GM18508 (cell line): ENCODE data around the gene RFX1.

Experiments
- ATAC-seq: cut with Tn5 transposase; IDR thresholded peaks from one replicate; pipeline ENCODE4 v1.9.1; 2021; ENCODE audit warnings: moderate number of reproducible peaks; ENCODE audit not compliant: insufficient read depth, unreplicated experiment

Gene RFX1

DNA sequence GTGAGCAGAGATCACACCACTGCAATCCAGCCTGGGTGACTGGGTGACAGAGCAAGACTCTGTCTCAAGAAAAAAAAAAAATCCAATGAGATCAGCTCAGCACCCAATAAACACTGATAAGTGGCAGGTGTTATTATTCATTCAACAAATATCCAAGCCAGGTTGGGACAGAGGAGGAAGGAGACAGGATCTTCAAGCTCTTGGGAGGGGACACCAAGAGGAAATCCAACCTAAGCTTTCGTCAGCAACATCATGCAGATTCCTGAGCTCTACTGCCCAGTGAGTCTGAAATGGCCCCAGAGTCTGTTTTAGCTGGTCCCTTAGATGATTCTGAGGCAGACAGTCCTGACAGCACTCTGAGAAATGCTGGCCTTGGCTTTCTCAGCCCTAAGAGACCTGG is 7.7 kb downstream of the RFX1 start:
- ATAC-seq, result no peak

DNA sequence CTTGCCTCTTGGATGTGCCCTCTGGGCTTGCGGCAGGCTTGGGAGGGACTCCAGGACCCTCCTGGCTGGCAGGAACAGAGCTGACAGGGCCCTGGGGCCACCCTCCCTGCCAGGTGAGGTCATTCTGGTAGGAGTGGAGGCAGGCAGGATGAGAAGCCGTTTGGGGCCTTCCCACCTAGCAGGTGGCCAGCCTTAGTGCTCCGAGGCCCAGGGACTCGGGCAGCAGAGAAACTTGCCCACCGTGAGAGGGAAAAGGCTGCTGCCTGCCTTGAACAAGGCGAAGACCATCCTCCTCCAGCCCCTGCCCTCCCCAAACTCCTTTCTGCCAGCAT is 8.5 kb downstream of the RFX1 start:
- no peak for ATAC-seq

DNA sequence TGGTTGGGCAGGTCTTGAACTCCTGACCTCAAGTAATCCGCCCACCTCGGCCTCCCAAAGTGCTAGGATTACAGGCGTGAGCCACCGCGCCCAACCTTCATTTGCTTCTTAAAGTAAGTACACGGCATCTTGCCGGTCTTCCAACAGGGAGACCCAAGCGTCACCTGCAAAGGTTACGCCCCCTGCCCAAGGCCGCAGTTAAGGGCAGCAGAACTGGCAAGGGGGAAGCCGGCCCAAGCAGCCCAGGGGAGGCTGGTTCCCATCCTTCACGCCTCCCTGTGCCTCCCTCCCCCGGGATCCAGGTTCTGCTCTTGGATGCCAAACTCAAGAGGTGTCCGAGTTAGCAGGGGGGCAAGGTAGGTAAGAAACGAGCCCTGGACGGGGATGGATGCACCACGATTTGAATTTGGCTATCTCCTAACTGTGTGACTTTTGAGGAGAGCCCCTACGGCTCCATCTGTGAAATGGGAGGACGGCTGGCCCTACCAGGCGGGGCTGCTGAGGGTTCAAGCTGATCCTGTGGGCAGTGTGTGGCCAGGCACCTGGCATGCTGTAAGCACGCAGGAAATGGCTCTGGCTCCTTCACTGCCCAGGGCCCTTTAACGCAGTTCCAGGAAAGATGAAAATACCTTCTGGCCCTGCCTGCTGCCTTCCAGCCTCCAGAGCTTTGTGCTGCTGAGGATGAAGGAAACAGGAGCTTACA is 9.0 kb downstream of the RFX1 start:
- no peak for ATAC-seq

- no peak for ATAC-seq
These were observed 10.0 kb downstream of the RFX1 start for GRCh38 chr19:13995878-13996765.

DNA sequence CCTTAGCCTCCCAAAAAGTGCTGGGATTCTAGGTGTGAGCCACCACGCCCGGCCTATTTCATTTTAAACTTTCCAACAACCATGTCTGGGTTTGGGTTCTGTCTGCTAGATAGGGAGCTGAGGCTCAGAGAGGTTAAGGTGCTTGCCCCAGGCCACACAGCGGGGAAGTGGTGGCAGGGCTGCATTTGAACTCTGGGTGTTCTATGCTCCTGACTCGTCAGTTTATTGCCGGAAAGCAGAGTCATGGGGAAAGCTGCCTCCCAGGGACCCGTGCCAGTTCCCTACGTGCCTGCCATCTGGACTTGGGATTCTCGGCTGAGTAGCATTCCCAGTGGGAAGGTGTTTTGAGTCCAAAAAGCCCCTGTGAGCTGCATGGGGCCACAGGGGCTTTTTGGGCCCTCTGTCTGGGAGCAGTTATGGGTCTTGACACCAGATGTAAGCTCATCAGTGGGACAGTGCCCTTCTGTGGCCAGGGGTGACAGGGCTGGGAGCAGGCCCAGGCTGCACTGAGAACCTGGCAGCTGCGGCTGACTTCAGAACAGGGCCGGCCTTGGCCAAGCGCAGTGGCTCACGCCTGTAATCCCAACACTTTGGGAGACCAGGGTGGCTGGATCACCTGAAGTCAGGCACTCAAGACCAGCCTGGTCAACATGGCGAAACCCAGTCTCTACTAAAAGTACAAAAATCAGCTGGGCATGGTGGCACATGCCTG is 10.9 kb downstream of the RFX1 start:
- no peak for ATAC-seq

DNA sequence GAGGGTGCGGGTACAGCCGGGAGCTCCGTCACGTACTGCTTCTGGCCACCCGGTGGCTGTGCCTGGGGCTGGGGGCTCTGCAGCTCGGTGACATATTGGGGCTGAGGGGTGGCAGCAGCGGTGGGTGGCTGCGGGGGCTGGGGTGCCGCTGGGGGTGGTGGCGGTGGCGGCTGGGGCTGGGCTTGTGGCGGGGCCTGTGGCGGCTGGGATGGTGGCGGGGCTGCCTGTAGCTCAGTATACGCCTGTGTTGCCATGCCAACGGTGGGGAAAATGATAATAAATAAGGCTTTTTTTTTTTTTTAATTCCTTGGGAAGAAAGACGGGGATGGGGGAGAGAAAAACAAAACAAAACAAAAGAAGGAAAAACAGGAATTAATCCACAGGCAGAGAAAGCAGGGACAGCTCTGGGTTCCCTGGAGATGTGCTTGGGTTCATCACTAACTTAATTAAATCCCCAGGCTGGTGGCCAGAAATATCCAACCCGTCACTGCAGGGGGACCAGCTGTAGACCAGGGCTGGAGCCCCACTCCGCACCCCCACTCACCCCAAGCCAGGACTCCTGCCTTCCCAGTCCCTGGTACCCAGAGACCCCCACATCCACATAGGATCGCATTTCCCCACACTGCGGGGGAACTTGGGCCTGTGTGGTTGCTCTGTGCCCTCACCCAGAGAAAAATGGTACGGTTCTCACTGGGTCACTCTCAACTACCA is 12.4 kb downstream of the RFX1 start:
- no peak for ATAC-seq

DNA sequence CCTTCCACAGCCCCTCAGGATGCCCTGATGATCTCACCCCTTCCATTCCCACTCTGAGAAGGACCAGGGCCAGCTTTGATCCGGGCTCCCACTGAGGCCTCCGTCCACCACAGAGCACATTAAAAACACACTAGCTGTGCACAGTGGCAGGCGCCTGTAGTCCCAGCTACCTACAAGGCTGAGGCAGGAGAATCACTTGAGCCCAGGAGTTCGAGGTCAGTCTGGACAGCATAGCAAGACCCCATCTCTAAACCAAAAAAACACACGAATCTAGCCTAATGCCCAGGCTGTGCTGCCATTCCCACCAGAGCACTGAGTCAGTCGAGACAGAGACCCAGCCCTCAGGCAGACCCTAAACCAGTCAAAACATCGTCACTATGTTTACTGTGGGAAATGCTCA is 14.1 kb downstream of the RFX1 start:
- no peak for ATAC-seq

DNA sequence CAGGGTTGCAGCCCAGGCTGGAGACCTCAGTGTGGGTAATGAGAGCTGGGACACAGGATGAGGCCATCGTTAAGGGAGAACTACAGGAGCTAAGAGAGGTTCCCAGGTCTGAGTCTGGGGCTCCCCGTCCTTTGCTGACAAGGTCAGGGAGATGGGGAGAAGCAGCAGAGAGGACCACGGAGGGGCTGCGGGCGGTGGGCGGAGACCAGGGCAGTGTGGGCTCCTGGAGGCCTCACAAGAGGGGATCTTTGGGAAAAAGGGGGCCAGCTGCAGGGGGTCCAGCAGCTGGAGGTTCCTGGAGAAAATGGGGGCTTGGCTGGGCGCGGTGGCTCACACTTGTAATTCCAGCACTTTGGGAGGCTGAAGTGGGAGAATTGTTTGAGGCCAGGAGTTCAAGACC is 16.0 kb downstream of the RFX1 start:
- ATAC-seq, result no peak

DNA sequence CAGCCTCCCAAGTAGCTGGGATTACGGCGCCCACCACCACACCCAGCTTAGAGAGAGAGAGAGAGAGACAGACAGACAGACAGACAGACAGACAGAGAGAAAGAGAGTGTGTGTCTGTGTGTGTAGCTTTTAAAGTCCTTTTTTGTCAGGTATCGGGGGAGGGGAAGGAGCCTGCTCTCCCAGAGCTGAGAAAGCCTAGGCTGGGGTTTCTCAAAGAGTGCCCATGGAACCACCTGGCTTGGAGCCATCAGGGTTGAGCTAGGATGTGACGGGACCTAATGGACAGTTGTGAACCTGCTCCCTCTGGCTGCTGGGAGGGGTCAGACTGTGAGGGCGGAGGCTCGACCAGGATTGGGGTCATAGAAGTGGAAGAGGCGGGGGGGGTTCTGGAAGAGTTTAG is 16.6 kb downstream of the RFX1 start:
- no peak for ATAC-seq

GRCh38 chr19:13987101-13987890 is 18.8 kb downstream of the RFX1 start:
- no peak for ATAC-seq

DNA sequence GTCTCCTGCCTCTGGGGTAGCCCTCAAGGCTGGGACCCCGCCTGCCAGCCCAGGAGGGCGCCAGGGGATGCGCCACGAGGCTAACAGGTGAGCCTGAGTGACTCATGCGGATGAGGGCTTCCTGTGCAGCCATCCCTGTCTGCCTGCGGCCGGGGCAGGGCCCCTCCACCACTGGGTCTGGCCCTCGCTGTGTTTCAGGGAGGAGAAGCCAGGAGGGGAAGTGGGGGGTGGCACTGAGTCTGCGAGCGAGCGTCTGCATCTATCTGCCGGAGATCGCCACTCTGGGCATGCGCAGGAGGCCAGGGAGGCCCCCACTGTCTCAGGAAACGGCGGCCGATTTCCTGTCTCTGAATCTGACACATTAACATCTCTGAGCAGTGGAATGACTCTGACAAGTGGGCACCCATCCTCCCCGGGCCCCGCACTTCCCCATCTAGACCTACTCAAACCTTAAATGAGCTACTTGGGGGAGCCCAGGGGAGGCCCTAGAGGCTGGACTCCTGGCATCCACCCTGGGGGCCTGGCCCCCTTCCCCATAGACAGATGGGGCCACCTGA is 19.7 kb downstream of the RFX1 start:
- ATAC-seq, result peak; percentile 48

GRCh38 chr19:13985771-13986347 is 20.3 kb downstream of the RFX1 start:
- ATAC-seq, result peak; percentile 7

DNA sequence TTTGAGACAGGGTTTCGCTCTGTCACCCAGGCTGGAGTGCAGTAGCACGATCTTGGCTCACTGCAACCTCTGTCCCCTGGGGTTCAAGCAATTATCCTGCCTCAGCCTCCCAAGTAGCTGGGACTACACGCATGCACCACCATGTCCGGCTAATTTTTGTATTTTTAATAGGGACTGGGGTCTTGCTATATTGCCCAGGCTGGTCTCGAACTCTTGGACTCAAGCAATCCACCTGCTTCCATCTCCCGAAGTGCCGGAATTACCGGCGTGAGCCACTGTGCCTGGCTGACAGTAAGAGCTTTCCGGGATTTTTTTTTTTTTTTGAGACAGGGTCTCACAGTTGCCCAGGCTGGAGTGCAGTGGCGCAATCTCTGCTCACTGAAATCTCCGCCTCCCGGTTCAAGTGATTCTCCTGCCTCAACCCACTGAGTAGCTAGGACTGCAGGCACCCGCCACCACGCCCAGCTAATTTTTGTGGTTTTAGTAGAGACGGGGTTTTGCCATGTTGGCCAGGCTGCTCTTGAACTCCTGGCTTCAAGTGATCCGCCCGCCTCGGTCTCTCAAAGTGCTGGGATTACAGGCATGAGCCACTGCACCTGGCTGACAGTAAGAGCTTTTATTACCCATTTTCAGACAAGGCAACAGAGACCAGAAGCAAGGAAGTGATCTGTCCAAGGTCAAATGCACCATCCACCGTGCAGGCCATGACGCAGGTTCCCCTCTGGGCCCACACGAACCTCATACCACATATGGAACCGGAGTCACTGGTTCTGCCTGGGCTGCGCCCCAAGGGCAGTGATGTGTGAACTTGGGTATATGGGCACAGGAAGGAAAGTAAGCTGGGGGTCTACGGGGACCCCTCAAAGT is 21.0 kb downstream of the RFX1 start:
- ATAC-seq, result no peak

DNA sequence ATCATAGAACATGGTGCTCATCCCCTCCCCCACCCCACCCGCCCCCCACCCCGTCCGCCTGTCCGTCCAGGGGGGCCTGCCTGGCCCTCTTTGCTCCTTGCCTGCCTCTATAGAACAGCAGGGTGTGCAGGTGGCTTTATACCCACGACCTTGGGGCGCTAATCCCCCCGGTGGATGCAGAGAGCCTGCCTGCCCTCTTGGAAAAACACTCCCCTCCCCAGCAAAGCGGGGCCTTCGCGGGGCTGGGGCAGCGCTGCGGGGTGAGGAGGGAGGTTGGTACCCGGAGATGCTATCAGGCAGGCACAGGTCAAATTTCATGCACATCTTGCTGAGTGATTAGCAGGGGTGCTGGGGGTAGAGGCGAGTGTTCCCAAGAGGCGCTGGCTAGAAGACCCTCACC is 21.9 kb downstream of the RFX1 start:
- ATAC-seq, result no peak

- ATAC-seq, result no peak
These were observed 22.8 kb downstream of the RFX1 start for GRCh38 chr19:13983213-13983889.

GRCh38 chr19:13982773-13983172 is 23.3 kb downstream of the RFX1 start:
- ATAC-seq, result no peak

DNA sequence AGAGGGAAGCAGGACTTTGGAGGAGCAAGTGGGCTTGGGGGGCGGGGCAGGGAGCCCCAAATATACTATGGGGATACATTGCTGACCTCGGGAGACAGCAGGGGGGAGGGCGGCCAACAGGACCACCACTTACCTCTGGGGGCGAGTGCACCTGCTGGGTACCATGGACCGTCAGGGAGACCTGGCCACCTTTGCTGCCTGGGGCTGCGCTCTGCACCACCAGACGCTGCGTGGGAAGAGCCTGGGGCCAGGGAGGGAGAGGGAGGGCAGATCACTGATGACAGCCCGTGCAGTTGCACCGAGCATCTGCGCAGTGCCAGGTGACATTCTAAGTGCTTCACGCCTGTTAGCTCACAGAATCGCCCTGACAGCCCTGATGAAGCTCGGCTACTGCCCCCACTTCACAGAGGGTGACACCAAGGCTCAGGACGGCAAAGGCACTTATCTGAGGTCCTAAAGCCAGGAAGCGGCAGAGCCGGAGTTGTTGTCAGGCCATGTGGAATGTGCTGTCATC is 24.1 kb downstream of the RFX1 start:
- ATAC-seq, result no peak

- ATAC-seq, result no peak
These were observed 24.7 kb downstream of the RFX1 start for GRCh38 chr19:13981467-13981866.
